HG03108 (cell line): ENCODE data around the gene KIFAP3.
"Not testable (repeated sequence)": the region's sequence is repeated elsewhere in the genome, so short reads cannot be mapped to it uniquely, and the experiment has no call there.

Source experiments
- ATAC-seq: cut with Tn5 transposase; IDR thresholded peaks from one replicate; pipeline ENCODE4 v1.9.1; 2021; ENCODE audit warnings: moderate library complexity; ENCODE audit not compliant: unreplicated experiment

Gene KIFAP3

DNA sequence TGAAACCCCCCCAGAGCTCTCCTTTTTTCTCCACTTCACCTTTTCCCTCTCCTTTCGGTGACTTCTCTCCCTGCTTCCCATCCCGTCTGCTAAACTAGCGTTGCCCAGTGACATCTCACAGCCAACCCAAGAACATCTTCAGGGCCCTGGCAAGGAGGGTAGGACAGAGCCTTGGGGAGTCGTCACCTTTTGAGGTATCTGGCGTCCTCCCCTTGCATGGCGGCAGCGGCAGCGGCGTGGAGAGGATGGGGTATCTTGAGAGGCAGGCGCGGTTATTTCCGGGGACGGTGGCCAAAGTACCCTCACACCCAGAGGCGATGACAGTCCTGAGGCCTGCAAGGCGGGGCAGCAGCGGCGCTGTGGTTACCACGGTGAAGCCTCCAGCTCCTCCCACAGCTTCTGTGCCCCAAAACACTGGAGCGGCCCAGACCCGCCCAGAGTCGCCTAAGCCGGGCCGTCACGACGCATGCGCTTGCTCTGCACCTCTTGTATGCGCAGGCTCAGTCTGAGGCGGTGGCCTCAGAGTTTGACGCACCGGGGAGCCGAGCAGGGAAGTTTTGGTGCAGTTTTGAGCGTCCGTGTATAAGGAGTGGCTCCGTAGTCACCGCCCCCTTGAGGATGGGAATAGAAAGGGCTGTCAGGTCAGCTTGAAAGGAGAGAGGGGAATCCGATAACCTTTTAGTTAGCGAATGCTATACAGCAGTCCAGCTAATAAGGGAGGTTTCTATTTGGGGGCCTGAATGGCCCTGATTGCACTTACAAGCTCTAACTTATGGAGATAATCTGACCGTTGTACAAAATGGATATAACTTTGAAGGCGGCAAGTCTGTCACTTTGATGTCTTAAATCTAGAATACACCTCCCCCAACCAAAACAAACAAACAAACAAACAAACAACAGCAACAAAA lies at the start of gene KIFAP3:
TSS of gene KIFAP3 (minus strand) at position 446 of the 908 bp plus-strand sequence. CDS start at position 218, 228 bp downstream.
- peak; percentile 97 for ATAC-seq

DNA sequence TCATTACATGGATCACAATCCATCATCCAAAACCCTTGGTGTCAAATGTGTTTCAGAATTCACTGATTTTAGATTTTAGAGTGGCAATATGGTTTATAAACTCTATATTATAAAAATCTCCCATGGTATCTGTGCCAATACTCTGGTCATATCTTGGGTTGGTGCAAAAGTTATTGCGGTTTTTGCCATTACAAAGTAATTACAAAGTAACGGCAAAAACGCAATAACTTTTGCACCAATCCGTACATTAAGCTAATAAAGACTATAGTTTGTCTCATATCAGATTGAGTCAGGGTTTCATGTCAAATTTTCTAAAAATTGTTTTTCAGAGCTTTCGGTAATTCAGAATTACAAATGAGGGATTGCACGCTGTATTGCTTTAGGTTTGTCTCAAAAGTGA lies 47.9 kb upstream of the KIFAP3 start:
- ATAC-seq, result no peak

DNA sequence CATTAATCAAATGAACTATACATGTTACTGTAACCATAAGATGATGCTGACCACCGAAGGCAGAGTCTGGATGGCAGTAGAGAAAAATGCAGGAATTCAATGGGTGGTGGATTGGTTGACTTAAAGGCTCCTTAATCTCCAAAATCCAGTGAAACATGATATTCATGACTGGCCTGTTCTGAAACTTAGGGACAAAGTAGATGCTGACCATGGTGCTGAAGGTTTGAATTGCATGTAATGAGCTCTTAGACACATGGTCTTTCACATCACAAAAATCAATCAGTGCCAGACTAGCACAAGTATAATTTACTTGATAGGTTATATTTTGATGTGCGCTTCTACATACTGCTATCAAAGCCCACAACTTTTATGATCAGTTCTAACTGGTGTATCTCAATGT lies 40.4 kb upstream of the KIFAP3 start:
- ATAC-seq, result no peak

DNA sequence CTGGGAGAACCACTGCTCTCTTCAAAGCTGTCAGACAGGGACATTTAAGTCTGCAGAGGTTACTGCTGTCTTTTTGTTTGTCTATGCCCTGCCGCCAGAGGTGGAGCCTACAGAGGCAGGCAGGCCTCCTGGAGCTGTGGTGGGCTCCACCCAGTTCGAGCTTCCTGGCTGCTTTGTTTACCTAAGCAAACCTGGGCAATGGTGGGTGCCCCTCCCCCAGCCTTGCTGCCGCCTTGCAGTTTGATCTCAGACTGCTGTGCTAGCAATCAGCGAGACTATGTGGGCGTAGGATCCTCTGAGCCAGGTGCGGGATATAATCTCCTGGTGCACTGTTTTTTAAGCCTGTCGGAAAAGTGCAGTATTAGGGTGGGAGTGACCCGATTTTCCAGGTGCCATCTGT lies 38.6 kb upstream of the KIFAP3 start:
- ATAC-seq, result not testable (repeated sequence)

DNA sequence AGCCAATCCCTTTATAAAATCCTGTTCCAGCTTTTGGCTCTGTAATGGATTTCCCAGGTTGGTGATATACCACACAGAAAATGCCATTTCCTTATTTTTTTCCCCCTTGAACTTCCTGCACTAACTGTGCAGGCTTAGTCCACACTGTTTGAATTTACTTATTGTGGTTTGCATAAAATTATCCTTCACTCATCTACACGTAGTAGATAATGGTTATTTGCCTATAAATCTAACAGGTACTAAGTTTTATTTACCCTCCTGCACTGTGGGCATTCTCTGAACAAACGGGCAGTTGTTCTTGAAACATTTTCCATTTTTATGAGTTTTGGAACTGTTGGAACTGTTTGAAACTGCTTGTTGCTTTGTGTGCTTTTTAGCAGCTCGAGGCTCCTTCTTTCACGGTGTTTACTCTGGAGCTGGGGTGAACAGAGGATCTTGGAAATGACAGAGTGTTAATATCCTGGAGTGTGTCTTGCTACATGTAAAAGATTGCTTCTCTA lies 23.0 kb upstream of the KIFAP3 start:
- ATAC-seq, result no peak

DNA sequence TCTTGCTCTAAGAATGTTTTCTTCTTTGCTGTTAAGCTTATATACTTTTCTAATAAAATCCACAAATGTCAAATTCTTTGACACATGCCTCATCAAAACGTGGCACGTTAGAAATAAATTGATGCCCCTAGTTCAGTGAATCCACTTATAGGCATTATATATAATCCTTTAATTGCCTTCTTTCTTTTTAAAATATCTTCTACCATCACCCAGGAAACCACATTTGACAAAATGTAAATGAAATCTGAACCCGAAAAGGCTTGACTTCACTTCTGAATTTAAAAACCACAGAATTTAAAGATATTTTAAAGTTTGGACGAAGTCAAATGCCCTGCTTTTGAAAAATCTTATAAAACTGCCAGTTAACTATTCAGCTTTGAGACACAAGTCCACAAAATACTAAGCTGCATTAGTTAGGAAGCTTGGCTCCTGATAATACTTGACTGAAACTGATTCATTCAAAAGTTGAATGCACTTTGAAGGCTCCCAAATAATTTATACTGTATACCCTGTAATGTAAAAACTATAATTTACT lies 22.4 kb upstream of the KIFAP3 start:
- no peak for ATAC-seq

DNA sequence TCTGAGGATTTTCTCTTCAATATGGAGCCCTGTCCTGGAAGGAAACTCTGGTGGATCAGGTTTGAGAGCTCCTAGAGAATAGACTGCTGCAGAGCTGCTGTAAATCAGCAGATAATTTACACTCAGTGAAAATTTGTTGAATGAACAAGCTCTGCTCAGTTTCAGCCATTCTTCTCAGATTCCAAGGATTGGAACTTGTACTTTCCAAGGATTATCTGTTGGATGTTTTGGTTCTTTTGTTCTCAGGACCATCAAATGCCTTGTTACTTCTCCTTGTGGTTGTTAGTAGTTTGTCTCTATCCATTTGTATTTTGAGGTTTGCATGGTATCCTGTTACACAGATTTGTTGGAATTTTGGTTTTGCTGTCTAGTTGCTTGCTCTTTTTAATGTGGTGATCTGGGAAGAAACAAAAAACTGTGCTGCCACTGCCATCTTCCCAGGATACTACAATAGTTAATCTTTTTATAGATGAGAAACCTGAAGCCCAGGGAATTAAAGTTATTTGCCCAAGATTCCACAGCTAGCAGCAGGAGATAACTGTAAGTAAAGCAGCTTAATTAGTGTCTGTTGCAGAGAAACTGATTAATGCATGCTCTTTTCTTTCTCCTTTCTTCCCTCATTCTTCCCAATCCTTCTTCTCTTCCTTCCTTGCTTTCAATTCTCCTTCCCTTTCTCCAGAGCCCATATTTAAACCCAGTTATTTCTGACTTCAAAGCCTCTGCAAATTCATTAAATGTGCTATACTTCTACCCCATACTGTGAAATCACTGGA lies 21.7 kb upstream of the KIFAP3 start:
- no peak for ATAC-seq

DNA sequence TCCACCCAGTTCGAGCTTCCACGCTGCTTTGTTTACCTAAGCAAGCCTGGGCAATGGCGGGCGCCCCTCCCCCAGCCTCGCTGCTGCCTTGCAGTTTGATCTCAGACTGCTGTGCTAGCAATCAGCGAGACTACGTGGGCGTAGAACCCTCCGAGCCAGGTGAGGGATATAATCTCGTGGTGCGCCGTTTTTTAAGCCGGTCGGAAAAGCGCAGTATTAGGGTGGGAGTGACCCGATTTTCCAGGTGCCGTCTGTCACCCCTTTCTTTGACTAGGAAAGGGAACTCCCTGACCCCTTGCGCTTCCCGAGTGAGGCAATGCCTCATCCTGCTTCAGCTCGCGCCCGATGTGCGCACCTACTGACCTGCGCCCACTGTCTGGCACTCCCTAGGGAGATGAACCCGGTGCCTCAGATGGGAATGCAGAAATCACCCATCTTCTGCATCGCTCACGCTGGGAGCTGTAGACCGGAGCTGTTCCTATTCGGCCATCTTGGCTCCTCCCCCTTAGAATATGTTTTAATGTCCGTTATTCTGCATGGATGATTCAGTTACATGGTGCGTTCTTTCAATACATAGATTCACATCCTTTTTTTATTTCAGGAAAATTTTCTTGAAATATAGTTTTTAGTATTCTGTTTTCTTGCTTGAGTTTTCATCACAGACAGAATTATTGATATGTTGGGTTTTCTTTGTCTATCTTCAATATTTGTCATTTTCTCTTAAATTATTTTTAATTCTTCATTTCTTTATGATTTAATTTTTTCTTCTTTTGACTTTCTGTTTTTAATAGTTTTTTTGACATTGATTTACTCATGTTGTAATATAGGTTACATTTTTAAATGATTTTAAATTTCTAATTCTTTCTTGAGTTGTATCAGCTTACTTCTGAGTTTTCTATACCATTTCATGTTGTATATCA lies 20.5 kb upstream of the KIFAP3 start:
- ATAC-seq, result not testable (repeated sequence)

DNA sequence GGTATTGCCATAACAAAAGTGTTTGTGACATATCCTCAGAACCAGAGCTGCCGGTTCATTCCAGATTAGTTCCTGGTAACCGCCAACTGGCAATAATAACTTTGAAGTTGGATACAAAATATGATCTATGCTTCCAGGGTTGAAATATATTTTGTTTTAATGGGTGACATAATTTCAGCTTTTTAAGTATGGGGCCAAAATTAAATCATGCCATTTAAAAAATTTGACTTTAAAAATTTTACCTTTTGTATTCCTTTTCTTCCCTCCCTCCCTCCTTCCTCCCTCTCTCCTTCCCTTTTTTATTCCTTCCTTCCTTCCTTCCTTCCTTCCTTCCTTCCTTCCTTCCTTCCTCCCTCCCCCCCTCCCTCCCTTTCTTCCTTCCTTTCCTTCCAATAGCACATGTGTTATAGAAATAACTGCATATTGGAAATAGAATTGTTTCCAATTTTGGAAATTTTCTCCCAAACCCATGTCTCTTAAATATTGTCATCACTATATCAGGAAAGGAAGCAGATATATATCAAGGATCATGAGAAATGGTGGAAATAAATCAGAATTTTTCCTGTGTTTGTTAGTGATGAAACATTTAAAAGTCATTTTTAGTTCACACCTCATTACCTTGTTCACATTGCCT lies 12.0 kb upstream of the KIFAP3 start:
- no peak for ATAC-seq

DNA sequence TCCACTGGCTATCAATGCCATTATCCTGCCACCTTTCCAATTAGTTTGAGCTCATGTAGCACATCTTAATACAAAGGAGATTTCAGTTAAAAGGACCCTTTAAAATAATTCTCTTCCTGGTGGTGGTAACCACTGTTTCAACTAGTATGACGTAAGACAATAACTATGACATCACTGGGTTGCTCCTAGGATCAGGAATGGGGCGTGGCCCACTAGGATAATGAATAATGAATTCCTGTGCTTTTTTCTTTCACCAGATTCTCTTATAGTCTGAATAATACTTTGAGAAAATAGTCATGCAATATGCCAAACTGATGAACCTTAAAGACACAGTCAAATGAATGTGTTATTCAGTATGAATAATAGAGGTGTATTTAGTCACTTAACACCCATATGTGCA lies 10.6 kb upstream of the KIFAP3 start:
- no peak for ATAC-seq

DNA sequence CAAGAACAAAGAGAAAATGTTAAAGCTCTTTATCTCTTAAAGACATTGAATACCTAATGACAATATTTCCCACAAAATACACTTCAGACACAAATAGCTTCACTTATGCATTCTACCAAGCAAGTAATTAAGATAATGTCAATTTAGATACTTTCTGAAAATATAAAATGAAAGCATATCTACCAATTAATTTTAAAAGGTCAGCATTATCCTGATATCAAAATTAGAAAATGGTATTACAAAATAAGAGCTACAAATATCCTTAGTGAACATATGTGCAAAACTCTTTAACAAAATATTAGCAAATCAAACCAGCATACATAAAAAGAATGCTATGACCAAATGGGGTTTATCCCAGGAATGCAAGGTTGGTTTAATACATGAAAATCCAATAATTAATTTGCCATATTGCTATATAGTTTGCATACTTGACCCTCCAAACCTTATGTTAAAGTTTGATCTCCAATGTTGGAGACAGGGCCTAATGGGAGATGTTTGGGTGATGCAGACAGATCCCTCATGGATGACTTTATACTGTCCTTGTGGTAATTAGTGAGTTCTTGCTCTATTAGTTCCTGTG lies 4.2 kb upstream of the KIFAP3 start:
- no peak for ATAC-seq

DNA sequence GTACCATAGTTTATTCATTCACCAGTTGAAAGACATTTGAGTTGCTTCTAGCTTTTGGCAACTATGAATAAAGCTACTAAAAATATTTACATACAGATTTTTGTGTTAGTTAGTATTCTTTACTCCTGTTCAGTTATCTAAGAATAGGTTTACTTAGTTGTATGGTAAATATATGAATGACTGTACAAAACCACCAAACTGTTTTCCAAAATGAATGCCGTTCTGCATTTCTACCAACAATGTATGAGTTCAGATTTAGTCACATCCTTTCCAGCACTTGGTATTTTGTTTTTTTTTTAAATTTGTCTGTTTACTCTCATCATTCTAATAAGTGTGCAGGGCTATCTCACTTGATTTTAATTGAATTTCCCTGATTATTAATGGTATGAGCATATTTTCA lies 3.4 kb upstream of the KIFAP3 start:
- ATAC-seq, result no peak

DNA sequence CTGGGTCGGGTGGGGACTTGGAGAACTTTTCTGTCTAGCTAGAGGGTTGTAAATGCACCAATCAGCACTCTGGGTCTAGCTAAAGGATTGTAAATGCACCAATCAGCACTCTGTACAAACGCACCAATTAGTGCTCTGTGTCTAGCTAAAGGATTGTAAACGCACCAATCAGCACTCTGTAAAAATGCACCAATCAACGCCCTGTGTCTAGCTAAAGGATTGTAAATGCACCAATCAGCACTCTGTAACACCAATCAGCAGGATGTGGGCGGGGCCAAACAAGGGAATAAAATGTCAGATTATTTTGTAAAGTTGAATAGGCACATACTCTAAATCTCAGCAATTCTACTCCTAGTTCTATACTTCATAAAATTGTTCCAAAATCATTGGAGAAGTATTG lies 2.5 kb upstream of the KIFAP3 start:
- ATAC-seq, result not testable (repeated sequence)

DNA sequence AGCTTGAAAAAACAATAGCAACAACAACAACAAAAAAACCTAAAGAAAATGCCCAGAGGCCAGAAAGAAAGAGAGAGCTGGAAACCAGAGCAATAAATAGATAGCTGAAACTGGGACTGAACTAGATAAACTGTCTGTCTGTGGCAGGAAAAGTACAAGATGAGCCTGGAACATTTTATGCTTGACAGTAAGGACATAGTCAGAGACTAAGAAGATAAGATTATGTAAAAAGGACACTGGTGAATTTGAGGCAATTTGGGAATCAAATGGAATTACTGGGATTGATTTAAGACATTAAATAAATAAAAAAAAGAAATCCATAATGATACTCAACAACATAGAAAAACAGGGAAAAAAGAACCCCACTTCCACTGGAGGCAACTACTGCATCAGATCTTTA lies 1.7 kb upstream of the KIFAP3 start:
- no peak for ATAC-seq

DNA sequence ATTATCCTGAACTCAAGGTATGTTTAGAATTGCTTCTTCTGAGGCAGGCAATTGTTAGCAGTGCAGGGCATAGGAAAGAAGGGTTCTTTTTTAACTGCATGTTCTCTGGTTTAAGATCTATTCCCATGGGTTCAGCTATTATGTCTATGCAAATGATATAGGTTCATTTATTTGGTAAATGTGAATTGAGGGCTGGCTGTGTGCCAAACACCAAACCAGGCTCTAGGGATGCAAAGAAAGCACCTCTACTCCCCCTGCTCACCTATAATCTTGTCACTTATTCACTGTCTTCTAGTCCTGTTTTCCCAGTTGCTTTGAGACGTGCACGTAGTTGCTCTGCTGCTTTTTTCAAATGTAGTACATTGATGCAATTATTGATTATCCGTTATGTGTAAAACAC lies 691 bp upstream of the KIFAP3 start:
- ATAC-seq, result no peak

DNA sequence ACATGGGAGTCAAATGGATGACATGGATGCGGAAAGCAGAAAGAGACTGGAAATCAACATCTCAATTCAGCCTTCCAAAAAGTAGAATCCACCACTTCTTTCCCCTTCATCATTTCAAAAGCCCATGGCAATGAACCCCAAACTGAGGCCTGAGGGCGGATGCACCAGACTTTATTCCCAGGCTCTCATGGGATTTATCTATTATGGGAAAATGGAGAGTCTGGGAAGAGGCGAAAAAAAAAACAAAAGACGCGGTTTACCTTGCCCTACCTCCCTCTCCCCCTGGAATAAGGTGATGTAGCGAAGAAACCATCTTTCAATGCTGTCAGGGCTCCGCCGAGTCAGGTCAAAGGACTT lies 624 bp downstream of the KIFAP3 start:
- ATAC-seq, result no peak

DNA sequence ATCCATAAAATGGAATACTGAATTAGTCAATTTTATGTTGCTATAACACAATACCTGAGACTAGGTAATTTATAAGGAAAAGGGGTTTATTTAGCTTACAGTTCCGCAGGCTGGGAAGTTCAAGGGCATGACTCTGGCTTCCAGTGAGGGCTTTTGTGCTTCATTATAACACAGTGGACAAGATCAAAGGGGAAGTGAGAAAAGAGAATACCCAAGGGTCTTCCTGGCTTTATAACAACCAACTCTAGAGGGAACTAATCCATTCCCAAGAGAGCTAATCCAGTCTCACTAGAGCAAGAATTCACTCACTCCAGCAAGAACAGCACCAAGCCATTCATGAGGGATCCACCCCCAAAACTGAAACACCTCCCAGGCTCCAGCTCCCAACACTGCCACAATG lies 3.1 kb downstream of the KIFAP3 start:
- ATAC-seq, result no peak

DNA sequence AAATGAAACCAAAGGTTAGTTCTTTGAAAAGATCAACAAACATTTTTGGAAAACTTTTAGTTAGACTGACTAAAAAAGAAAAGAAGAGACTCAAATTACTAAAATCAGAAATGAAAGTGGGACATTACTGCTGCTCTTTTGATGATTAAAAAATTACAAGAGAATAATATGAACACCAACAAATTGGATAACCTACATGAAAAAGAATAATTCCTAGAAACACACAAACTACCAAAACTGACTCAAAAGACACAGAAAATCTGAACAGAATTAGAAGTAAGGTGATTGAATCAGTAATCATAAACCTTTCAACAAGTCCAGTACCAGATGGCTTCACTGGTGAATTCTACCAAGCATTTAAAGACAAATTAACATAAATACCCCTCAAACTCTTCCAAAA lies 5.6 kb downstream of the KIFAP3 start:
- ATAC-seq, result no peak

DNA sequence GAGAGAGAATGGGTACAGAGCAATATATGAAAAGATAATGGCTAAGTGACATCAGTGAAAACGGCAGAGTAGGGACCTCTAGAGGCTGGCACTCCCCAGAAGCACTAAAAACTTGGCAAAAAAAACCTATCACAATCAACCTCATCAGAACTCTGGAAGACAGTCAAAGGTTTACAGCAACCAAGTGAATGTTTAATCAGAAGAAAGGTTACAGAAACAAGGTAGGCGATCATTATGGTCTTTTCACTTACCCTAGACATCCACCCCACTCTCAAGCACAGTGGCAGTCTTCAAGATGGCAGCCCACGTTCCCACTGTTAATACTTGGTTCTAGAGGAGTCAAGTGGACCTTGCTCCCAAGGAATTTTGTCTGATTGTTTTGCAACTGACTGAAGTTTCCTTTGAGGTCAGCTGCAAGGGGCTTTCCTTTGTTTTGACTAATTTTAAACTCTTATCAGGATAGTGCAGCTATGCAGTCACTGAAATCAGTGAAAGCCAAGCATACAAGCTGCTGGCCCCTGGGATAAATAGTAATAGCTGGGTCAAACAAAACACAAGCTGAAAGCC lies 7.2 kb downstream of the KIFAP3 start:
- ATAC-seq, result peak; percentile 43

DNA sequence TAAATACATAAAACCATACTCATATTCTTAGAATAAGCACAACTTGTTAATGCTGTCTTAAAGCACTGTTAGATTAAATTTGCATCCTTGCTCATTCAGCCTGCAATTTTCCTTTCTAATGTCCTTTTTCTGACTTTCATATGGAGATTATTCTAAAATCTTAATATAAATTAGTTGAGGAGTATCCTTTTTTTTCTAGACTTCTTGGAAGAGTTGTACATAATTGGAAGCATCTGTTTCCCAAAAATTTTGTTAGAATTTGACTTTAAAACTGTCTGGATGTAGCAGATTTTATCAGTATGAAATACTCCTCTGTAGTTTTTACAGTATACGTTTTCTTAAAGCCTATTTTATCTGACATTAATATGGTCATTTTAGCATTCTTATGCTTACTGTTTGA lies 9.7 kb downstream of the KIFAP3 start:
- ATAC-seq, result no peak
